Endodermal cell (in vitro differentiated cells): Measurements from ENCODE around the gene EZH2. TPM values are rescaled to one million over a fixed set of nuclear protein-coding genes. Genes with fewer than 3 reads are reported as not detected.

ENCODE experiments used
- DNase-seq: peaks from one replicate; pipeline ENCODE4 v3.0.0-alpha.2; 2017
- H3K27ac ChIP-seq: 2 replicates; pipeline ENCODE4 v1.5.1; 2013; ENCODE audit warnings: mild to moderate bottlenecking, low read depth, low read length, moderate library complexity
- H3K27me3 ChIP-seq: 2 replicates; pipeline ENCODE4 v1.6.1; 2013; ENCODE audit warnings: mild to moderate bottlenecking, low read length, moderate library complexity; ENCODE audit not compliant: insufficient read depth, control insufficient read depth, poor library complexity, severe bottlenecking
- H3K36me3 ChIP-seq: 2 replicates; pipeline ENCODE4 v1.7.0; 2013; ENCODE audit warnings: mild to moderate bottlenecking, low read length, moderate library complexity; ENCODE audit not compliant: control insufficient read depth, insufficient read depth
- H3K4me1 ChIP-seq: one replicate; pipeline ENCODE4 v1.7.0; 2013; ENCODE audit warnings: low read length; ENCODE audit not compliant: control insufficient read depth, insufficient read depth
- H3K4me3 ChIP-seq: 2 replicates; pipeline ENCODE4 v1.5.1; 2013; ENCODE audit warnings: mild to moderate bottlenecking, low read length, moderate library complexity
- H3K9ac ChIP-seq: 2 replicates; pipeline ENCODE4 v1.6.1; 2013; ENCODE audit warnings: mild to moderate bottlenecking, low read length, moderate library complexity; ENCODE audit not compliant: poor library complexity, severe bottlenecking; ENCODE audit errors: extremely low read depth
- H3K9me3 ChIP-seq: 2 replicates; pipeline ENCODE4 v1.6.1; 2013; ENCODE audit warnings: mild to moderate bottlenecking, low read length, moderate library complexity; ENCODE audit not compliant: control insufficient read depth
- H3K27ac Mint-ChIP-seq: 2 replicates; pipeline ENCODE4 v1.8.0; 2020; ENCODE audit warnings: mixed read lengths
- H3K27me3 Mint-ChIP-seq: 2 replicates; pipeline ENCODE4 v1.8.0; 2021; ENCODE audit warnings: mild to moderate bottlenecking, mixed read lengths; ENCODE audit not compliant: insufficient read depth
- H3K36me3 Mint-ChIP-seq: 2 replicates; pipeline ENCODE4 v1.8.0; 2020; ENCODE audit warnings: low read depth, mixed read lengths
- H3K4me1 Mint-ChIP-seq: 2 replicates; pipeline ENCODE4 v1.8.0; 2020; ENCODE audit warnings: mixed read lengths
- H3K4me3 Mint-ChIP-seq: 2 replicates; pipeline ENCODE4 v1.8.0; 2020; ENCODE audit warnings: mild to moderate bottlenecking, moderate library complexity, mixed read lengths
- H3K9me3 Mint-ChIP-seq: 2 replicates; pipeline ENCODE4 v1.8.0; 2020; ENCODE audit warnings: mild to moderate bottlenecking, mixed read lengths
- WGBS, 2 experiments: methylation state at CpG; one replicate each; pipeline versions ENCODE4 v1.1.5 to v1.1.7; 2013; ENCODE audit warnings: missing lambda C conversion rate in 2 of 2, mixed read lengths in 1 of 2; ENCODE audit not compliant: insufficient coverage in 1 of 2, insufficient read length in 1 of 2; 5-methylcytosine and 5-hydroxymethylcytosine counted together
- total RNA-seq, 2 donors: library from RNA; stranded (reverse); fragmentation: NEBNext Ultra II Directional in 1 of 2; extraction: Animal tissue kit (Norgen Biotek cat#: 25700) in 1 of 2; gene quantifications; 2 replicates in 1 of 2; 3 replicates in 1 of 2; pipeline ENCODE4 v1.2.1, GENCODE V29; 2021
- TF ChIP-seq, protein P1 (sequence below): fragments of 200-600 bp; sonication (generic); conservative IDR thresholded peaks from 2 replicates; pipeline ENCODE4 v1.5.0; 2021; ENCODE audit warnings: antibody characterized with exemption, mild to moderate bottlenecking

The EZH2 gene
- total RNA-seq, 2 donors from 2014 or later: 40.2 to 46.0 TPM

- TF ChIP-seq, protein P1, sequence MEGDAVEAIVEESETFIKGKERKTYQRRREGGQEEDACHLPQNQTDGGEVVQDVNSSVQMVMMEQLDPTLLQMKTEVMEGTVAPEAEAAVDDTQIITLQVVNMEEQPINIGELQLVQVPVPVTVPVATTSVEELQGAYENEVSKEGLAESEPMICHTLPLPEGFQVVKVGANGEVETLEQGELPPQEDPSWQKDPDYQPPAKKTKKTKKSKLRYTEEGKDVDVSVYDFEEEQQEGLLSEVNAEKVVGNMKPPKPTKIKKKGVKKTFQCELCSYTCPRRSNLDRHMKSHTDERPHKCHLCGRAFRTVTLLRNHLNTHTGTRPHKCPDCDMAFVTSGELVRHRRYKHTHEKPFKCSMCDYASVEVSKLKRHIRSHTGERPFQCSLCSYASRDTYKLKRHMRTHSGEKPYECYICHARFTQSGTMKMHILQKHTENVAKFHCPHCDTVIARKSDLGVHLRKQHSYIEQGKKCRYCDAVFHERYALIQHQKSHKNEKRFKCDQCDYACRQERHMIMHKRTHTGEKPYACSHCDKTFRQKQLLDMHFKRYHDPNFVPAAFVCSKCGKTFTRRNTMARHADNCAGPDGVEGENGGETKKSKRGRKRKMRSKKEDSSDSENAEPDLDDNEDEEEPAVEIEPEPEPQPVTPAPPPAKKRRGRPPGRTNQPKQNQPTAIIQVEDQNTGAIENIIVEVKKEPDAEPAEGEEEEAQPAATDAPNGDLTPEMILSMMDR: no peak
Measured at GRCh38 chr7:148802101-148802493, 82.0 kb downstream of the EZH2 start.

GRCh38 chr7:148800677-148801076, 83.4 kb downstream of the EZH2 start:
- Mint-ChIP-seq H3K27me3 (no peaks in the 10 kb centered on the region), H3K36me3 (peaks cover 70% of the 10 kb centered on the region), H3K9me3 (peaks cover 4% of the 10 kb centered on the region), H3K4me1 (peaks cover 2% of the 10 kb centered on the region), H3K4me3 (no peak overlapping the region), H3K27ac (no peak overlapping the region)
- no peaks in the 10 kb centered on the region for H3K4me1 ChIP-seq
- DNase-seq: no peak
- no peaks in the 10 kb centered on the region for H3K27me3 ChIP-seq
- 92 to 96% methylated on average over 11 to 13 of the region's 13 CpGs for WGBS, 2 experiments
- H3K9me3 ChIP-seq: no peaks in the 10 kb centered on the region
- TF ChIP-seq, protein P1: no peak
- peaks cover 51% of the 10 kb centered on the region for H3K36me3 ChIP-seq
- H3K9ac ChIP-seq: no peak overlapping the region
- no peak overlapping the region for H3K4me3 ChIP-seq
- H3K27ac ChIP-seq: no peak overlapping the region

More at GRCh38 chr7:148802101-148802493, 82.0 kb downstream of the EZH2 start:
- no peaks in the 10 kb centered on the region for H3K9me3 ChIP-seq
- no peaks in the 10 kb centered on the region for H3K27me3 ChIP-seq
- H3K4me3 Mint-ChIP-seq: no peak overlapping the region
- H3K27ac ChIP-seq: no peak overlapping the region
- no peaks in the 10 kb centered on the region for H3K4me1 ChIP-seq
- no peak for DNase-seq
- peaks cover 59% of the 10 kb centered on the region for H3K36me3 ChIP-seq
- no peaks in the 10 kb centered on the region for H3K27me3 Mint-ChIP-seq
- H3K9me3 Mint-ChIP-seq: peaks cover 4% of the 10 kb centered on the region
- H3K4me3 ChIP-seq: no peak overlapping the region
- 93 to 95% methylated on average over 3 to 10 of the region's 10 CpGs for WGBS, 2 experiments
- H3K9ac ChIP-seq: no peak overlapping the region
- H3K4me1 Mint-ChIP-seq: peaks cover 2% of the 10 kb centered on the region
- peaks cover 70% of the 10 kb centered on the region for H3K36me3 Mint-ChIP-seq
- no peak overlapping the region for H3K27ac Mint-ChIP-seq

GRCh38 chr7:148799893-148800555, 84.1 kb downstream of the EZH2 start:
- Mint-ChIP-seq H3K27ac (peak overlapping the region; percentile 32), H3K4me1 (peaks cover 2% of the 10 kb centered on the region), H3K4me3 (no peak overlapping the region), H3K27me3 (no peaks in the 10 kb centered on the region), H3K9me3 (peaks cover 4% of the 10 kb centered on the region), H3K36me3 (peaks cover 73% of the 10 kb centered on the region)
- no peak overlapping the region for H3K27ac ChIP-seq
- H3K36me3 ChIP-seq: peaks cover 52% of the 10 kb centered on the region
- no peaks in the 10 kb centered on the region for H3K9me3 ChIP-seq
- H3K9ac ChIP-seq: no peak overlapping the region
- WGBS, 2 experiments: 74 to 84% methylated on average over 7 to 10 of the region's 10 CpGs
- TF ChIP-seq, protein P1: no peak
- H3K4me1 ChIP-seq: no peaks in the 10 kb centered on the region
- no peaks in the 10 kb centered on the region for H3K27me3 ChIP-seq
- DNase-seq: no peak
- no peak overlapping the region for H3K4me3 ChIP-seq
